H1 (cell line): ENCODE results near the gene ABHD8. TPM values are rescaled to one million over a fixed set of nuclear protein-coding genes. Genes with fewer than 3 reads are reported as not detected.

Experiments used
- CTCF ChIA-PET: fragments of 300-600 bp; sonication (Branson Sonifier 250); formaldehyde crosslinking; loops from one replicate; lab custom pipeline; 2021; ENCODE audit not compliant: partially characterized antibody; lab: Charles Lee
- POLR2A ChIA-PET: fragments of 300-600 bp; sonication (Branson Sonifier 250); formaldehyde crosslinking; loops from one replicate; lab custom pipeline; 2021; ENCODE audit warnings: inconsistent platforms; ENCODE audit not compliant: partially characterized antibody; lab: Charles Lee
- DNase-seq, 2 experiments: peaks; one replicate each; pipeline versions ENCODE4 v3.0.0 to v3.0.0-alpha.2; 2010 to 2022; ENCODE audit warnings: low spot score in 2 of 2, low read depth in 1 of 2, mixed read lengths in 1 of 2
- FAIRE-seq: peaks from 2 replicates; lab custom pipeline; 2011; peaks lifted over from hg19 to GRCh38; lab: Jason Lieb, UNC
- H2AFZ ChIP-seq: 2 replicates; pipeline ENCODE4 v1.8.1; 2012; ENCODE audit warnings: low read length, inconsistent platforms
- H2AK5ac ChIP-seq: 2 replicates; pipeline ENCODE4 v1.6.1; 2013; ENCODE audit warnings: low read depth, low read length
- H2BK120ac ChIP-seq: replicated peaks from 2 replicates; pipeline ENCODE3; 2013; ENCODE audit warnings: low read depth, low read length, inconsistent platforms
- H2BK12ac ChIP-seq: 2 replicates; pipeline ENCODE4 v1.6.1; 2013; ENCODE audit warnings: low read depth, low read length
- H2BK15ac ChIP-seq: 2 replicates; pipeline ENCODE4 v1.6.1; 2013; ENCODE audit warnings: low read length
- H2BK20ac ChIP-seq: 2 replicates; pipeline ENCODE4 v1.6.1; 2013; ENCODE audit warnings: low read length
- H2BK5ac ChIP-seq: 2 replicates; pipeline ENCODE4 v1.6.1; 2013; ENCODE audit warnings: low read depth, low read length
- H3K14ac ChIP-seq: 2 replicates; pipeline ENCODE4 v1.6.1; 2013; ENCODE audit warnings: inconsistent platforms; ENCODE audit not compliant: insufficient read length
- H3K18ac ChIP-seq: 2 replicates; pipeline ENCODE4 v1.6.1; 2013; ENCODE audit warnings: low read length; ENCODE audit errors: extremely low read depth
- H3K23ac ChIP-seq: 2 replicates; pipeline ENCODE4 v1.6.1; 2013; ENCODE audit warnings: inconsistent platforms; ENCODE audit not compliant: insufficient read length
- H3K23me2 ChIP-seq: 2 replicates; pipeline ENCODE4 v1.6.1; 2013; ENCODE audit warnings: low read depth, low read length
- H3K27ac ChIP-seq: 2 replicates; pipeline ENCODE4 v1.6.1; 2011; ENCODE audit warnings: low read depth, low read length, inconsistent platforms
- H3K27me3 ChIP-seq, 4 experiments: replicated peaks in 1 of 4; 1 replicate in 1 of 4; 2 replicates in 3 of 4; pipeline versions ENCODE4 v1.6.1 to v1.8.1; 2011 to 2013; ENCODE audit warnings: low read length in 3 of 4, mild to moderate bottlenecking in 3 of 4, inconsistent platforms in 2 of 4, mixed read lengths in 2 of 4, moderate library complexity in 1 of 4; ENCODE audit not compliant: control insufficient read depth in 3 of 4, insufficient read depth in 3 of 4; ENCODE audit errors: extremely low read depth in 1 of 4
- H3K36me3 ChIP-seq, 4 experiments: 2 replicates each; pipeline versions ENCODE4 v1.6.1 to v1.8.1; 2011 to 2013; ENCODE audit warnings: mild to moderate bottlenecking in 4 of 4, low read length in 3 of 4, moderate library complexity in 2 of 4, control low read depth in 1 of 4, inconsistent platforms in 1 of 4; ENCODE audit not compliant: insufficient read depth in 4 of 4, control insufficient read depth in 2 of 4
- H3K4ac ChIP-seq: replicated peaks from 2 replicates; pipeline ENCODE3; 2013; ENCODE audit warnings: low read length, low read depth, mixed read lengths, inconsistent platforms; ENCODE audit not compliant: insufficient read length
- H3K4me1 ChIP-seq, 4 experiments: replicated peaks in 1 of 4; 1 replicate in 1 of 4; 2 replicates in 3 of 4; pipeline versions ENCODE4 v1.6.1 to v1.8.1; 2011 to 2013; ENCODE audit warnings: low read length in 3 of 4, inconsistent platforms in 2 of 4, mixed read lengths in 1 of 4; ENCODE audit not compliant: insufficient read depth in 4 of 4, control insufficient read depth in 3 of 4
- H3K4me2 ChIP-seq, 2 experiments: 2 replicates each; pipeline versions ENCODE4 v1.6.1 to v1.8.1; 2011 to 2013; ENCODE audit warnings: low read depth in 2 of 2, low read length in 2 of 2, control low read depth in 1 of 2, inconsistent platforms in 1 of 2, mild to moderate bottlenecking in 1 of 2; ENCODE audit not compliant: insufficient read depth in 1 of 2
- H3K4me3 ChIP-seq, 4 experiments: fragments of 200-600, 300-600 bp in 1 of 4; sonication (generic), shearing (Covaris generic), sonication (Bioruptor Twin) in 1 of 4; 2 replicates each; pipeline versions ENCODE4 v1.5.1 to v1.8.1; 2011 to 2016; ENCODE audit warnings: low read length in 4 of 4, low read depth in 3 of 4, control low read depth in 2 of 4, inconsistent platforms in 2 of 4, mild to moderate bottlenecking in 2 of 4, mixed read lengths in 1 of 4, moderate library complexity in 1 of 4; ENCODE audit not compliant: insufficient read depth in 2 of 4; ENCODE audit errors: extremely low read depth in 1 of 4
- H3K56ac ChIP-seq: replicated peaks from 2 replicates; pipeline ENCODE3; 2013; ENCODE audit warnings: low read depth, mild to moderate bottlenecking, mixed read lengths, low read length, inconsistent platforms; ENCODE audit not compliant: insufficient read length
- H3K79me1 ChIP-seq: 2 replicates; pipeline ENCODE4 v1.6.1; 2013; ENCODE audit warnings: low read depth, low read length, control low read depth
- H3K79me2 ChIP-seq, 2 experiments: 2 replicates each; pipeline versions ENCODE4 v1.6.1 to v1.8.1; 2012 to 2013; ENCODE audit warnings: low read length in 2 of 2, mild to moderate bottlenecking in 2 of 2, inconsistent platforms in 1 of 2; ENCODE audit not compliant: insufficient read depth in 2 of 2, control insufficient read depth in 1 of 2
- H3K9ac ChIP-seq, 4 experiments: replicated peaks in 1 of 4; 1 replicate in 1 of 4; 2 replicates in 3 of 4; pipeline versions ENCODE4 v1.6.1 to v1.8.1; 2011 to 2013; ENCODE audit warnings: low read depth in 3 of 4, low read length in 3 of 4, control low read depth in 2 of 4, mild to moderate bottlenecking in 2 of 4, moderate library complexity in 2 of 4, inconsistent platforms in 1 of 4; ENCODE audit errors: extremely low read depth in 1 of 4
- H3K9me3 ChIP-seq, 2 experiments: 2 replicates each; pipeline versions ENCODE4 v1.6.1 to v1.8.1; 2012 to 2013; ENCODE audit warnings: mild to moderate bottlenecking in 2 of 2, moderate library complexity in 2 of 2, control low read depth in 1 of 2, inconsistent platforms in 1 of 2, low read depth in 1 of 2, low read length in 1 of 2, mixed read lengths in 1 of 2; ENCODE audit not compliant: insufficient read depth in 2 of 2
- H4K20me1 ChIP-seq, 2 experiments: replicated peaks in 1 of 2; 2 replicates each; pipeline versions ENCODE3 to v1.8.1; 2011 to 2013; ENCODE audit warnings: inconsistent platforms in 2 of 2, low read length in 2 of 2, mild to moderate bottlenecking in 1 of 2; ENCODE audit not compliant: insufficient read depth in 2 of 2, control insufficient read depth in 1 of 2
- H4K5ac ChIP-seq: 2 replicates; pipeline ENCODE4 v1.6.1; 2013; ENCODE audit warnings: low read length, low read depth, mixed read lengths, inconsistent platforms; ENCODE audit not compliant: insufficient read length
- H4K8ac ChIP-seq: 2 replicates; pipeline ENCODE4 v1.8.0; 2013; ENCODE audit warnings: mild to moderate bottlenecking, moderate library complexity, low read length, inconsistent platforms; ENCODE audit not compliant: insufficient read depth; ENCODE audit errors: extremely low read depth
- H4K91ac ChIP-seq: replicated peaks from 2 replicates; pipeline ENCODE3; 2013; ENCODE audit warnings: low read length, mixed read lengths, inconsistent platforms; ENCODE audit not compliant: insufficient read length
- EGR1 ChIP-seq: IDR thresholded peaks from 2 replicates; pipeline ENCODE4 v1.6.1; 2011; ENCODE audit warnings: low read depth, low read length, borderline replicate concordance
- FOSL1 ChIP-seq: IDR thresholded peaks from 2 replicates; pipeline ENCODE4 v1.6.1; 2011; ENCODE audit warnings: mild to moderate bottlenecking, low read depth, low read length, moderate library complexity; ENCODE audit not compliant: insufficient read depth
- JUND ChIP-seq: IDR thresholded peaks from 2 replicates; pipeline ENCODE4 v1.6.1; 2011; ENCODE audit warnings: mild to moderate bottlenecking, improper control_type of control experiment, low read length
- NRF1 ChIP-seq: IDR thresholded peaks from 2 replicates; pipeline ENCODE4 v1.6.1; 2011; ENCODE audit warnings: mild to moderate bottlenecking, low read depth, low read length, improper control_type of control experiment
- SIN3A ChIP-seq, 2 experiments: IDR thresholded peaks in 1 of 2; conservative IDR thresholded peaks in 1 of 2; 2 replicates each; pipeline ENCODE4 v1.6.1; 2011 to 2012; ENCODE audit warnings: low read length in 2 of 2, improper control_type of control experiment in 1 of 2, low read depth in 1 of 2, mild to moderate bottlenecking in 1 of 2
- SP1 ChIP-seq: IDR thresholded peaks from 2 replicates; pipeline ENCODE4 v1.6.1; 2011; ENCODE audit warnings: low read depth, low read length
- ZNF274 ChIP-seq: IDR thresholded peaks from 2 replicates; pipeline ENCODE4 v1.7.0; 2012; ENCODE audit warnings: low read length, borderline replicate concordance; ENCODE audit errors: extremely low read depth
- WGBS, 2 experiments: shearing (Covaris generic) in 1 of 2; methylation state at CpG; one replicate each; pipeline versions ENCODE4 v1.1.6 to v1.1.7; 2013 to 2015; ENCODE audit warnings: low lambda C conversion rate in 2 of 2, mixed read lengths in 2 of 2, inconsistent platforms in 1 of 2, low coverage in 1 of 2, missing lambda C conversion rate in 1 of 2; ENCODE audit not compliant: insufficient replicate concordance in 2 of 2, insufficient coverage in 1 of 2, insufficient read length in 1 of 2; ENCODE audit errors: extremely low coverage in 1 of 2, missing lambda C conversion rate in 1 of 2; 5-methylcytosine and 5-hydroxymethylcytosine counted together
- polyA plus RNA-seq, 7 experiments: library from polyadenylated mRNA; depleted of rRNA in 3 of 7; stranded (reverse) in 5 of 7; unstranded in 2 of 7; fragments of >200 nt in 5 of 7; fragments of 200-250 nt in 2 of 7; gene quantifications; 1 replicate in 5 of 7; 2 replicates in 1 of 7; 4 replicates in 1 of 7; pipeline versions ENCODE4 v1.2.1 to v1.2.3, GENCODE V29; 2011 to 2013; ENCODE audit warnings: missing spikeins in 2 of 7, mixed read lengths in 2 of 7
- total RNA-seq: library from RNA; stranded (reverse); fragmentation: NEBNext Ultra II Directional; extraction: Animal tissue kit (Norgen Biotek cat#: 25700); gene quantifications from 2 replicates; pipeline ENCODE4 v1.2.1, GENCODE V29; 2021

The ABHD8 gene
- total and polyA plus RNA-seq, 2 of the 8 experiments (the other 6 are each of a cell fraction or from before 2014, with no cell fraction given), result 11.3 to 18.7 TPM

GRCh38 chr19:17332360-17332676 is 29.1 kb upstream of the ABHD8 start:
- Histone ChIP-seq H3K79me2 (no peaks in the 10 kb centered on the region), H3K36me3 (no peaks in the 10 kb centered on the region), H3K27me3 (no peaks in the 10 kb centered on the region; a peak in 1 of 7 replicates), H3K23me2 (peaks cover 19% of the 10 kb centered on the region), H4K5ac (no peak overlapping the region), H3K4me1 (peaks cover 0 to 24% (median 18%) of the 10 kb centered on the region in 4 experiments; a peak in 6 of 7 replicates), H3K27ac (no peak overlapping the region), H3K23ac (no peak overlapping the region), H3K9me3 (no peaks in the 10 kb centered on the region), H3K56ac (no peak overlapping the region), H3K4ac (no peak overlapping the region), H4K91ac (no peak overlapping the region), H2BK12ac (no peak overlapping the region), H3K79me1 (0 out of 2 replicates have a peak, but pooled peaks cover 2% of the 10 kb centered on the region), H2BK120ac (no peak overlapping the region), H3K9ac (no peak overlapping the region), H3K4me3 (no peak overlapping the region), H3K4me2 (no peak overlapping the region; a peak in 1 of 4 replicates), H2BK15ac (no peak overlapping the region), H2AK5ac (no peak overlapping the region), H3K18ac (no peak overlapping the region), H3K14ac (no peak overlapping the region), H2BK20ac (no peak overlapping the region), H4K8ac (no peak overlapping the region), H2BK5ac (no peak overlapping the region), H2AFZ (no peak overlapping the region), H4K20me1 (peaks cover 0 to 14% of the 10 kb centered on the region in 2 experiments)
- WGBS, 2 experiments, result 90% methylated on average over 8 of the region's 8 CpGs; no CpG with 5 or more reads in 1 of the 2 experiments
- TF ChIP-seq SP1 (no peak), ZNF274 (no peak), JUND (no peak), NRF1 (no peak), FOSL1 (no peak), SIN3A (conservative IDR thresholded peaks at IDR 0.05 in 1 of 2, IDR thresholded peaks at IDR 0.05 in 1 of 2; ENCODE audit: low read depth in 1 of 2, low read length in 2 of 2) (peak in 1 of 2 experiments; percentile 80; a peak in 1 of 4 replicates), EGR1 (no peak)
- FAIRE-seq (no peak), DNase-seq (no peak)
- CTCF ChIA-PET, result interaction anchor here (0.6 to 2.8 kb wide), 15 partner anchors 11 to 233 kb away, joined by 3 to 14 read pairs (median 4); no protein-coding TSS in a partner anchor
- POLR2A ChIA-PET, result interaction anchor here (1.2 to 17.1 kb wide), 6 partner anchors 7 to 106 kb away, joined by 3 to 329 read pairs (median 11); partner anchors contain the start of genes ABHD8, DDA1, MRPL34 and OCEL1
